Naive B cell (primary cell): ENCODE data around the gene ATPAF2. TPM values are rescaled to one million over a fixed set of nuclear protein-coding genes. Genes with fewer than 3 reads are reported as not detected.

Experiments used
- ATAC-seq, 2 donors: fragments of 150-1000 bp; cut with Tn5 transposase; 2 replicates each; pipeline ENCODE4 v1.10.0; 2021; ENCODE audit warnings: low read depth in 2 of 2, mild to moderate bottlenecking in 2 of 2, moderate library complexity in 2 of 2
- DNase-seq: peaks from one replicate; pipeline ENCODE4 v3.0.0; 2022
- H3K27ac Mint-ChIP-seq, 6 donors: one replicate each; pipeline ENCODE4 v1.8.0; 2020 to 2022; ENCODE audit warnings: mild to moderate bottlenecking in 6 of 6, mixed read lengths in 6 of 6, moderate library complexity in 5 of 6, inconsistent platforms in 2 of 6
- H3K27me3 Mint-ChIP-seq, 3 donors: one replicate each; pipeline ENCODE4 v1.8.0; 2021 to 2022; ENCODE audit warnings: mixed read lengths in 3 of 3, mild to moderate bottlenecking in 1 of 3
- H3K36me3 Mint-ChIP-seq, 2 donors: one replicate each; pipeline ENCODE4 v1.8.0; 2020 to 2022; ENCODE audit warnings: mixed read lengths in 2 of 2, inconsistent platforms in 1 of 2, mild to moderate bottlenecking in 1 of 2
- H3K4me1 Mint-ChIP-seq, 3 donors: one replicate each; pipeline ENCODE4 v1.8.0; 2020 to 2022; ENCODE audit warnings: mixed read lengths in 3 of 3, inconsistent platforms in 1 of 3, mild to moderate bottlenecking in 1 of 3, moderate library complexity in 1 of 3
- H3K4me3 Mint-ChIP-seq, 8 donors: one replicate each; pipeline ENCODE4 v1.8.0; 2020 to 2022; ENCODE audit warnings: mild to moderate bottlenecking in 8 of 8, mixed read lengths in 8 of 8, moderate library complexity in 8 of 8, inconsistent platforms in 2 of 8
- H3K9me3 Mint-ChIP-seq, 7 donors: one replicate each; pipeline ENCODE4 v1.8.0; 2020 to 2022; ENCODE audit warnings: mixed read lengths in 7 of 7, mild to moderate bottlenecking in 5 of 7, inconsistent platforms in 2 of 7, moderate library complexity in 1 of 7
- polyA plus RNA-seq, 6 donors: library from polyadenylated mRNA; unstranded; fragments of 300-500 nt; fragmentation: Illumina TruSeq; gene quantifications; one replicate each; pipeline ENCODE4 v1.2.3, GENCODE V29; 2021; ENCODE audit warnings: low read depth in 6 of 6

ATPAF2 gene
- polyA plus RNA-seq, 6 donors from 2014 or later: 24.0 to 42.7 (median 34.1) TPM

- H3K4me3 Mint-ChIP-seq: no peak overlapping the region
- H3K36me3 Mint-ChIP-seq: no peaks in the 10 kb centered on the region
- H3K9me3 Mint-ChIP-seq: no peaks in the 10 kb centered on the region
- DNase-seq: no peak
- H3K4me1 Mint-ChIP-seq: peaks cover 5 to 7% (median 6%) of the 10 kb centered on the region in 3 donors
- no peak overlapping the region for H3K27ac Mint-ChIP-seq
- no peak for ATAC-seq
- no peaks in the 10 kb centered on the region for H3K27me3 Mint-ChIP-seq
Measured at GRCh38 chr17:17983376-17983775, 55.6 kb downstream of the ATPAF2 start.

GRCh38 chr17:17982801-17983200, 56.2 kb downstream of the ATPAF2 start:
- Mint-ChIP-seq H3K9me3 (no peaks in the 10 kb centered on the region), H3K4me3 (no peak overlapping the region), H3K27me3 (no peaks in the 10 kb centered on the region), H3K36me3 (no peaks in the 10 kb centered on the region), H3K27ac (no peak overlapping the region), H3K4me1 (peaks cover 7 to 10% (median 9%) of the 10 kb centered on the region in 3 donors)
- DNase-seq (no peak), ATAC-seq (no peak)

- no peak overlapping the region for H3K27ac Mint-ChIP-seq
- H3K4me3 Mint-ChIP-seq: no peak overlapping the region
- no peak for DNase-seq
Measured at GRCh38 chr17:17981330-17981729, 57.6 kb downstream of the ATPAF2 start.

GRCh38 chr17:17979778-17980177, 59.2 kb downstream of the ATPAF2 start:
- ATAC-seq: no peak

More at GRCh38 chr17:17981330-17981729, 57.6 kb downstream of the ATPAF2 start:
- no peaks in the 10 kb centered on the region for H3K36me3 Mint-ChIP-seq
- H3K9me3 Mint-ChIP-seq: no peaks in the 10 kb centered on the region
- H3K4me1 Mint-ChIP-seq: peaks cover 7 to 10% (median 9%) of the 10 kb centered on the region in 3 donors
- no peaks in the 10 kb centered on the region for H3K27me3 Mint-ChIP-seq
- ATAC-seq: no peak

GRCh38 chr17:17978481-17979424, 60.2 kb downstream of the ATPAF2 start:
- H3K36me3 Mint-ChIP-seq: no peaks in the 10 kb centered on the region
- no peak overlapping the region for H3K4me3 Mint-ChIP-seq
- H3K9me3 Mint-ChIP-seq: no peaks in the 10 kb centered on the region
- H3K27me3 Mint-ChIP-seq: peaks cover 0 to 5% (median 0%) of the 10 kb centered on the region in 3 donors
- H3K27ac Mint-ChIP-seq: peak overlapping the region in 3 of 6 donors; percentile 35 to 76 (median 72)
- peaks cover 7 to 11% (median 10%) of the 10 kb centered on the region in 3 donors for H3K4me1 Mint-ChIP-seq
- peak in 1 of 2 donors; percentile 21 for ATAC-seq
- no peak for DNase-seq

More at GRCh38 chr17:17979778-17980177, 59.2 kb downstream of the ATPAF2 start:
- no peak overlapping the region for H3K4me3 Mint-ChIP-seq
- H3K36me3 Mint-ChIP-seq: no peaks in the 10 kb centered on the region
- no peaks in the 10 kb centered on the region for H3K9me3 Mint-ChIP-seq
- no peak for DNase-seq
- no peak overlapping the region for H3K27ac Mint-ChIP-seq
- H3K27me3 Mint-ChIP-seq: peaks cover 0 to 5% (median 0%) of the 10 kb centered on the region in 3 donors
- H3K4me1 Mint-ChIP-seq: peaks cover 7 to 10% (median 9%) of the 10 kb centered on the region in 3 donors

GRCh38 chr17:17976931-17977570, 61.9 kb downstream of the ATPAF2 start:
- Mint-ChIP-seq H3K27ac (peak overlapping the region in 1 of 6 donors; percentile 65), H3K36me3 (no peaks in the 10 kb centered on the region), H3K4me1 (peaks cover 13 to 21% (median 18%) of the 10 kb centered on the region in 3 donors), H3K9me3 (no peaks in the 10 kb centered on the region), H3K4me3 (no peak overlapping the region), H3K27me3 (peaks cover 0 to 5% (median 0%) of the 10 kb centered on the region in 3 donors)
- DNase-seq: no peak
- no peak for ATAC-seq

GRCh38 chr17:17975436-17975835, 63.5 kb downstream of the ATPAF2 start:
- H3K9me3 Mint-ChIP-seq: no peaks in the 10 kb centered on the region
- H3K27ac Mint-ChIP-seq: peak overlapping the region in 1 of 6 donors; percentile 62
- H3K4me1 Mint-ChIP-seq: peaks cover 24 to 32% (median 26%) of the 10 kb centered on the region in 3 donors
- DNase-seq (no peak), ATAC-seq (no peak)
- peaks cover 0 to 5% (median 0%) of the 10 kb centered on the region in 3 donors for H3K27me3 Mint-ChIP-seq
- peak overlapping the region in 1 of 8 donors; percentile 77 for H3K4me3 Mint-ChIP-seq
- no peaks in the 10 kb centered on the region for H3K36me3 Mint-ChIP-seq

- Mint-ChIP-seq H3K4me1 (peaks cover 24 to 33% (median 26%) of the 10 kb centered on the region in 3 donors), H3K36me3 (no peaks in the 10 kb centered on the region), H3K9me3 (no peaks in the 10 kb centered on the region), H3K4me3 (peak overlapping the region; percentile 94 to 98 (median 97)), H3K27me3 (peaks cover 0 to 5% (median 0%) of the 10 kb centered on the region in 3 donors), H3K27ac (peak overlapping the region; percentile 84 to 99 (median 96))
- ATAC-seq: no peak
- no peak for DNase-seq
Measured at GRCh38 chr17:17972952-17973254, 66.1 kb downstream of the ATPAF2 start.

- Mint-ChIP-seq H3K9me3 (no peaks in the 10 kb centered on the region), H3K4me1 (peaks cover 22 to 34% (median 26%) of the 10 kb centered on the region in 3 donors), H3K36me3 (no peaks in the 10 kb centered on the region), H3K27ac (peak within 1 kb of the TSS; percentile 95 to 99 (median 97)), H3K4me3 (peak within 1 kb of the TSS; percentile 94 to 98 (median 97)), H3K27me3 (peaks cover 0 to 5% (median 0%) of the 10 kb centered on the region in 3 donors)
- DNase-seq (peak; percentile 100), ATAC-seq (peak; percentile 89)
Measured at GRCh38 chr17:17972126-17972951, 66.6 kb downstream of the ATPAF2 start, which contains the start of the genes DRC3 and TOM1L2. Gene DRC3, plus strand, starts transcription at chr17:17972862. Its CDS starts 4,737 bp downstream, at chr17:17977599. Gene TOM1L2, minus strand, starts transcription at chr17:17972400. Its CDS starts 87 bp downstream, at chr17:17972313.

GRCh38 chr17:17971431-17972125, 67.4 kb downstream of the ATPAF2 start:
- Mint-ChIP-seq H3K4me1 (peaks cover 26 to 39% (median 27%) of the 10 kb centered on the region in 3 donors), H3K4me3 (peak overlapping the region; percentile 80 to 97 (median 89)), H3K27me3 (peaks cover 0 to 5% (median 0%) of the 10 kb centered on the region in 3 donors), H3K27ac (peak overlapping the region; percentile 21 to 95 (median 78)), H3K36me3 (no peaks in the 10 kb centered on the region), H3K9me3 (no peaks in the 10 kb centered on the region)
- DNase-seq: peak; percentile 7
- no peak for ATAC-seq

GRCh38 chr17:17970699-17971430, 68.1 kb downstream of the ATPAF2 start:
- DNase-seq: no peak
- Mint-ChIP-seq H3K4me3 (peak overlapping the region; percentile 80 to 93 (median 86)), H3K27me3 (peaks cover 0 to 2% (median 0%) of the 10 kb centered on the region in 3 donors), H3K9me3 (no peaks in the 10 kb centered on the region), H3K27ac (peak overlapping the region; percentile 63 to 87 (median 82)), H3K36me3 (peaks cover 0 to 4% of the 10 kb centered on the region in 2 donors), H3K4me1 (peaks cover 26 to 44% (median 30%) of the 10 kb centered on the region in 3 donors)
- ATAC-seq: no peak
